ENCODE data around the gene GIT1. TPM values are rescaled to one million over a fixed set of nuclear protein-coding genes. Genes with fewer than 3 reads are reported as not detected.

GIT1 gene
- total and polyA plus RNA-seq, 2 of the 13 experiments (the other 11 are each of a cell fraction or from before 2014, with no cell fraction given), result 14.2 to 30.8 TPM

DNA sequence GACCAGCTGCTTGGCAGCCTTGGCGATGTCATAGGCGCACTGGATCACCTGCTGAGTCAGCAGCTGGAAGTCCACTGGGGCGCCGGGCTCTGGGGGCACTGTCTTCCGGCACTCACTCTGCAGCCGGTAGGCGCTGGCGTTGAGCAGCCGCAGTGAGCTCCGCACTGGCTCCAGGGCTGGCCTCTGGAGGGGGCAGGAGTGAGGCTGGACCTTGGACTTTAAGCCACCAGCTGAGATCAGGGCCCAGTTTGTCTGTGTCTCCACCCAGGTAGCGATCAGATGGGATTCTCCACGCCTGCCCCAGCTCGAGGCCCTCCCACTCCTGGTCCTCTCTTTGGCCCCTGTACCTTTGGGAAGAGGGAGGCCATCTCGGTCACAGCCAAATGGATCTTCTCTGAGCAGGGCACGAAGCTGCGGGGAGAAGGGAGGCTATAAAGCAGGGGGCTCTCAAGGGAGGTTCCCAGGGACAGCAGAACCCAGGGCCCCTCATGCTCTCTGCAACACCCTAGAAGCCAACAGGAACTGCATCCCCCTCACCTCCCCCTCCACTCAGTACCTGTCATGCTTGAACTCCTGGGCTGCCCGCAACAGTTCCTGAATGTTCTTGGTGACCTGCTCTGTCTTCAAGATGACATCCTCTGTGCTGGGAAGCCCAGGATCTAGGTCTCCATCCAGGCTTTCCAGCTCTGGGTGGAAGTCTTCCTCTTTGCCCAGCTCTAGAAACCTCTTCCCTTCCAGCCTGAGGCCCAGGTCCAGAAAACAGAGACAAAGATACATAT lies 14.5 kb downstream of the GIT1 start (continued):
- TF ChIP-seq, protein P1, sequence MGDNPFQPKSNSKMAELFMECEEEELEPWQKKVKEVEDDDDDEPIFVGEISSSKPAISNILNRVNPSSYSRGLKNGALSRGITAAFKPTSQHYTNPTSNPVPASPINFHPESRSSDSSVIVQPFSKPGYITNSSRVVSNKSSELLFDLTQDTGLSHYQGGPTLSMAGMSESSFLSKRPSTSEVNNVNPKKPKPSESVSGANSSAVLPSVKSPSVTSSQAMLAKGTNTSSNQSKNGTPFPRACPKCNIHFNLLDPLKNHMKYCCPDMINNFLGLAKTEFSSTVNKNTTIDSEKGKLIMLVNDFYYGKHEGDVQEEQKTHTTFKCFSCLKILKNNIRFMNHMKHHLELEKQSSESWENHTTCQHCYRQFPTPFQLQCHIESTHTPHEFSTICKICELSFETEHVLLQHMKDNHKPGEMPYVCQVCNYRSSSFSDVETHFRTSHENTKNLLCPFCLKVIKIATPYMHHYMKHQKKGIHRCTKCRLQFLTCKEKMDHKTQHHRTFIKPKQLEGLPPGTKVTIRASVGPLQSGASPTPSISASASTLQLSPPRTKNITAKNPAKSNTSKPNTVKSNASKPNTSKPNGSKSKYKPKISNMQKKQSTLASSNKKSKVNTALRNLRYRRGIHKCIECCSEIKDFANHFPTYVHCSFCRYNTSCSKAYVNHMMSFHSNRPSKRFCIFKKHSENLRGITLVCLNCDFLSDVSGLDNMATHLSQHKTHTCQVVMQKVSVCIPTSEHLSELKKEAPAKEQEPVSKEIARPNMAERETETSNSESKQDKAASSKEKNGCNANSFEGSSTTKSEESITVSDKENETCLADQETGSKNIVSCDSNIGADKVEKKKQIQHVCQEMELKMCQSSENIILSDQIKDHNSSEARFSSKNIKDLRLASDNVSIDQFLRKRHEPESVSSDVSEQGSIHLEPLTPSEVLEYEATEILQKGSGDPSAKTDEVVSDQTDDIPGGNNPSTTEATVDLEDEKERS (CRISPR knock-in tag; IDR thresholded peaks at IDR 0.05), result no peak
- TF ChIP-seq, protein P2, sequence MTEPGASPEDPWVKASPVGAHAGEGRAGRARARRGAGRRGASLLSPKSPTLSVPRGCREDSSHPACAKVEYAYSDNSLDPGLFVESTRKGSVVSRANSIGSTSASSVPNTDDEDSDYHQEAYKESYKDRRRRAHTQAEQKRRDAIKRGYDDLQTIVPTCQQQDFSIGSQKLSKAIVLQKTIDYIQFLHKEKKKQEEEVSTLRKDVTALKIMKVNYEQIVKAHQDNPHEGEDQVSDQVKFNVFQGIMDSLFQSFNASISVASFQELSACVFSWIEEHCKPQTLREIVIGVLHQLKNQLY (CRISPR knock-in tag; IDR thresholded peaks at IDR 0.05), result peak; percentile 23; the same call in 1 of the 2 replicates
- TF ChIP-seq, protein P3, sequence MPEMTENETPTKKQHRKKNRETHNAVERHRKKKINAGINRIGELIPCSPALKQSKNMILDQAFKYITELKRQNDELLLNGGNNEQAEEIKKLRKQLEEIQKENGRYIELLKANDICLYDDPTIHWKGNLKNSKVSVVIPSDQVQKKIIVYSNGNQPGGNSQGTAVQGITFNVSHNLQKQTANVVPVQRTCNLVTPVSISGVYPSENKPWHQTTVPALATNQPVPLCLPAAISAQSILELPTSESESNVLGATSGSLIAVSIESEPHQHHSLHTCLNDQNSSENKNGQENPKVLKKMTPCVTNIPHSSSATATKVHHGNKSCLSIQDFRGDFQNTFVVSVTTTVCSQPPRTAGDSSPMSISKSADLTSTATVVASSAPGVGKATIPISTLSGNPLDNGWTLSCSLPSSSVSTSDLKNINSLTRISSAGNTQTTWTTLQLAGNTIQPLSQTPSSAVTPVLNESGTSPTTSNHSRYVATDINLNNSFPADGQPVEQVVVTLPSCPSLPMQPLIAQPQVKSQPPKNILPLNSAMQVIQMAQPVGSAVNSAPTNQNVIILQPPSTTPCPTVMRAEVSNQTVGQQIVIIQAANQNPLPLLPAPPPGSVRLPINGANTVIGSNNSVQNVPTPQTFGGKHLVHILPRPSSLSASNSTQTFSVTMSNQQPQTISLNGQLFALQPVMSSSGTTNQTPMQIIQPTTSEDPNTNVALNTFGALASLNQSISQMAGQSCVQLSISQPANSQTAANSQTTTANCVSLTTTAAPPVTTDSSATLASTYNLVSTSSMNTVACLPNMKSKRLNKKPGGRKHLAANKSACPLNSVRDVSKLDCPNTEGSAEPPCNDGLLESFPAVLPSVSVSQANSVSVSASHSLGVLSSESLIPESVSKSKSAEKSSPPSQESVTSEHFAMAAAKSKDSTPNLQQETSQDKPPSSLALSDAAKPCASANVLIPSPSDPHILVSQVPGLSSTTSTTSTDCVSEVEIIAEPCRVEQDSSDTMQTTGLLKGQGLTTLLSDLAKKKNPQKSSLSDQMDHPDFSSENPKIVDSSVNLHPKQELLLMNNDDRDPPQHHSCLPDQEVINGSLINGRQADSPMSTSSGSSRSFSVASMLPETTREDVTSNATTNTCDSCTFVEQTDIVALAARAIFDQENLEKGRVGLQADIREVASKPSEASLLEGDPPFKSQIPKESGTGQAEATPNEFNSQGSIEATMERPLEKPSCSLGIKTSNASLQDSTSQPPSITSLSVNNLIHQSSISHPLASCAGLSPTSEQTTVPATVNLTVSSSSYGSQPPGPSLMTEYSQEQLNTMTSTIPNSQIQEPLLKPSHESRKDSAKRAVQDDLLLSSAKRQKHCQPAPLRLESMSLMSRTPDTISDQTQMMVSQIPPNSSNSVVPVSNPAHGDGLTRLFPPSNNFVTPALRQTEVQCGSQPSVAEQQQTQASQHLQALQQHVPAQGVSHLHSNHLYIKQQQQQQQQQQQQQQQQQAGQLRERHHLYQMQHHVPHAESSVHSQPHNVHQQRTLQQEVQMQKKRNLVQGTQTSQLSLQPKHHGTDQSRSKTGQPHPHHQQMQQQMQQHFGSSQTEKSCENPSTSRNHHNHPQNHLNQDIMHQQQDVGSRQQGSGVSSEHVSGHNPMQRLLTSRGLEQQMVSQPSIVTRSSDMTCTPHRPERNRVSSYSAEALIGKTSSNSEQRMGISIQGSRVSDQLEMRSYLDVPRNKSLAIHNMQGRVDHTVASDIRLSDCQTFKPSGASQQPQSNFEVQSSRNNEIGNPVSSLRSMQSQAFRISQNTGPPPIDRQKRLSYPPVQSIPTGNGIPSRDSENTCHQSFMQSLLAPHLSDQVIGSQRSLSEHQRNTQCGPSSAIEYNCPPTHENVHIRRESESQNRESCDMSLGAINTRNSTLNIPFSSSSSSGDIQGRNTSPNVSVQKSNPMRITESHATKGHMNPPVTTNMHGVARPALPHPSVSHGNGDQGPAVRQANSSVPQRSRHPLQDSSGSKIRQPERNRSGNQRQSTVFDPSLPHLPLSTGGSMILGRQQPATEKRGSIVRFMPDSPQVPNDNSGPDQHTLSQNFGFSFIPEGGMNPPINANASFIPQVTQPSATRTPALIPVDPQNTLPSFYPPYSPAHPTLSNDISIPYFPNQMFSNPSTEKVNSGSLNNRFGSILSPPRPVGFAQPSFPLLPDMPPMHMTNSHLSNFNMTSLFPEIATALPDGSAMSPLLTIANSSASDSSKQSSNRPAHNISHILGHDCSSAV (CRISPR knock-in tag; IDR thresholded peaks at IDR 0.05; ENCODE audit: borderline replicate concordance), result no peak
- TF ChIP-seq ZNF124 (CRISPR knock-in tag; IDR thresholded peaks at IDR 0.05), result no peak
- TF ChIP-seq MIXL1 (CRISPR knock-in tag; IDR thresholded peaks at IDR 0.05), result peak; percentile 81
- no peak for TF ChIP-seq MIER2 (CRISPR knock-in tag; IDR thresholded peaks at IDR 0.05)
- TF ChIP-seq, protein P4, sequence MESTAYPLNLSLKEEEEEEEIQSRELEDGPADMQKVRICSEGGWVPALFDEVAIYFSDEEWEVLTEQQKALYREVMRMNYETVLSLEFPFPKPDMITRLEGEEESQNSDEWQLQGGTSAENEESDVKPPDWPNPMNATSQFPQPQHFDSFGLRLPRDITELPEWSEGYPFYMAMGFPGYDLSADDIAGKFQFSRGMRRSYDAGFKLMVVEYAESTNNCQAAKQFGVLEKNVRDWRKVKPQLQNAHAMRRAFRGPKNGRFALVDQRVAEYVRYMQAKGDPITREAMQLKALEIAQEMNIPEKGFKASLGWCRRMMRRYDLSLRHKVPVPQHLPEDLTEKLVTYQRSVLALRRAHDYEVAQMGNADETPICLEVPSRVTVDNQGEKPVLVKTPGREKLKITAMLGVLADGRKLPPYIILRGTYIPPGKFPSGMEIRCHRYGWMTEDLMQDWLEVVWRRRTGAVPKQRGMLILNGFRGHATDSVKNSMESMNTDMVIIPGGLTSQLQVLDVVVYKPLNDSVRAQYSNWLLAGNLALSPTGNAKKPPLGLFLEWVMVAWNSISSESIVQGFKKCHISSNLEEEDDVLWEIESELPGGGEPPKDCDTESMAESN (CRISPR knock-in tag; conservative IDR thresholded peaks at IDR 0.05), result peak; percentile 65; the same call in 1 of the 2 replicates
- peak; percentile 23; the same call in 1 of the 2 replicates for TF ChIP-seq ZNF232 (CRISPR knock-in tag; IDR thresholded peaks at IDR 0.05; ENCODE audit: borderline replicate concordance)
- TF ChIP-seq, protein P5, sequence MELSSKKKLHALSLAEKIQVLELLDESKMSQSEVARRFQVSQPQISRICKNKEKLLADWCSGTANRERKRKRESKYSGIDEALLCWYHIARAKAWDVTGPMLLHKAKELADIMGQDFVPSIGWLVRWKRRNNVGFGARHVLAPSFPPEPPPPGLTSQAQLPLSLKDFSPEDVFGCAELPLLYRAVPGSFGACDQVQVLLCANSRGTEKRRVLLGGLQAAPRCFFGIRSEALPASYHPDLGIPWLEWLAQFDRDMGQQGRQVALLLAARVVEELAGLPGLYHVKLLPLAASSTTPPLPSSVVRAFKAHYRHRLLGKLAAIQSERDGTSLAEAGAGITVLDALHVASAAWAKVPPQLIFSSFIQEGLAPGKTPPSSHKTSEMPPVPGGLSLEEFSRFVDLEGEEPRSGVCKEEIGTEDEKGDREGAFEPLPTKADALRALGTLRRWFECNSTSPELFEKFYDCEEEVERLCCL (CRISPR knock-in tag; IDR thresholded peaks at IDR 0.05; ENCODE audit: borderline replicate concordance), result no peak
- TF ChIP-seq ZFY (CRISPR knock-in tag; IDR thresholded peaks at IDR 0.05), result peak; percentile 66; the same call in 1 of the 2 replicates
